ENCODE measurements around the gene TRIP11.
A peak's percentile ranks its signal among the peaks of the same experiment; 100 is the strongest.

TRIP11 gene

GRCh38 chr14:91953170-91953985 is 86.5 kb downstream of the TRIP11 start:
- no peak for DNase-seq

GRCh38 chr14:91947475-91948184 is 92.2 kb downstream of the TRIP11 start, which contains the start of gene FBLN5:
Gene FBLN5 (minus strand): TSS chr14:91947694. CDS start chr14:91947229, 465 bp downstream.
- peak; percentile 8 for DNase-seq

DNA sequence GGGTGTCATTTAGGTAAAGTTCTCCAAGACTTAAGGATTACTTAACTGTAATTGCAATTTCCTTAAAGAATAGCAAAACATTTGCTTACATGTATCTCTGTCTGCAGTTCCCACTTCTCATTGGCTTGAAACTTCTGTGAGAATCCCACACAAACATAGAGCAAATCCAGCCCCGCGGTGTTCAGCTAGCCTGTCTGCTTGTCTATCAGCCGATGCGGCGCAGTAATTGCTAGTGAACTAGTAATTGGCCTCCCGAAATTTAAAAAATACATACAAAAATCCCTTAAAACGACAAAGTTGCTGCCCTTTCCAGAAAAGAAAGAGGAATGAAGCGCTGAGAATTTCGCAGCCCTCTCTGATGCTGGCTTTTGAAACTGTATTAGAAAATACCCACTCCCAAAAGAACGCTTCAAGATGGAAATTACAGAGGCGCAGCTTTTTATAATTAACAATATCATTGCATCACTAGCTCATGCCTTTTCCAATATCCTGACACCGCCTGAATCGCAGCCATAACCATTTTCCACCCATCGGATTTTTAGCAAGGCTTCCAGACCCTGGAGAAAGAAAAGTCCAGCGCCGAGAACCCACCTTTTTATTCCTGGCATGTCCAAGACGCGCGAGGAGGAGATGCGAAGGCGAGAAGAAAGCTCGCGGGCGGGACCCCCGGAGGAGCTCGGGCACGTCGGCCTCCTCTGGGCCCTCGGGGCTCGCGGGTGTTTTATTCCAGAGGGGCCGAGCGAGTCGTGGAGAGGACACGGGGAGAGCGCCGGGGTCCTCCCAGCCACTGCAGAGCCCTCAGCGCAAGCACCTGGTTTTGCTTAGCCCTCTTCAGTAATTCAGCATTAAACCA is 93.0 kb downstream of the TRIP11 start:
- no peak for DNase-seq

DNA sequence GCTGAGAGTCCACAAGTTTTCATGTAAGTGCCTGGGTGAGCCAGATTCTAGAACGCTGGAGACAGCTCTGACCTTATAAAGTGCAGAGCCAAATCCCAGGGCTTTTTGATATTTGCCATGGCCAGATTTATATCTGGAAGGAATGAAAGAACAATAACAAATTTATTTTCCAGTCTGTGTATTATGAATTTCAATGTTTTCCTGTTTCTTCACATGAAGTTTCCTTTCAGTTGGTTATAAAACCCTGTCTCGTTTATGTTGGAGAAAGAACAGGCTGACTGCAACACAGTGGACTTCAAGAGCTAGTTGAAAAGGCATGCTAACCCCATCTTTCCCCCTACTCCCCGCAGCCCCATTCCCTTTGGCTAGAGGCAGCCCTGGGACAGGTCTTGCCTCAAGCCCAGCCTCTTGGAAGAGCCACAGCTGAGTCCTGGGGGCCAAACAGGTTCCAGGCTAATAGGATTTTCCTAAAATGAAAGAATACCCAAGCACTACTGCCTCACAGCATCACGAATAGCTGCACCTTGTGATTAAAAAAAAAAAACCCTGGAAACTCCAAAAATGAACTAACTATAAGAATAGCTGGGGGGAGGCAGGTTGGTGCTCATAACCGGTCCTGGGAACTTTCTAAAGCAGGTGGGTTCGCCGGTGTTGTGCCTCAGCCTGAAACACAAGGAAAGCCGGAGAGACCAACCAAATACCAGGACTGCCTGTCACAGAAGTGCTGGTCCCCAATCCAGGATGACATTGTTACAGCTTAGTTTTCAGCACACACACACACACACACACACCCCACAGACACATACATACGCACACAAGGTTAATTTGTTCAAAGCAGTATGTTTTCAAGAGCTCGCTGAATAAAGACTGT is 93.9 kb downstream of the TRIP11 start:
- no peak for DNase-seq

- DNase-seq: no peak
Observed at GRCh38 chr14:91942946-91943345, 96.9 kb downstream of the TRIP11 start.

- DNase-seq: no peak
Observed at GRCh38 chr14:91942128-91942527, 97.7 kb downstream of the TRIP11 start.

DNA sequence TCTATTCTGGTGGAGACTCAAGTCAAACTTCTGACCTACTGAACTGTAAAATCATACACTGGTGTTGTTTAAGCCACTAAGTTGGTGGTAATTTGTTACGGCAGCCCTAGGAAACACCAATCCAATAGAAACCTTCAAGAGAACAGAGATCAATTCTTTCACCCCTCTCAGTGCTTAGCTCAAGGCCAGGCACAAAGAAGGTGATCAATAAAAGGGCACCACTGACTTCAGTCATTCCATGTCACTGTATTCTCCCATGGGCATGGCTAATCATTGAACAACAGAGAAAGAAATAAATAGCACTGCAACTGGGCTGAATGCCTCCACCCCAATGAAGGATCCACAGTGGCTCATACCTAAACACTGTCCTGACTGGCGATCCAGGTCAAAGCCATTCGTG is 99.7 kb downstream of the TRIP11 start:
- no peak for DNase-seq

GRCh38 chr14:91935586-91935985 is 104.3 kb downstream of the TRIP11 start:
- no peak for DNase-seq

- DNase-seq: no peak
Observed at GRCh38 chr14:91934554-91935285, 105.1 kb downstream of the TRIP11 start.

DNA sequence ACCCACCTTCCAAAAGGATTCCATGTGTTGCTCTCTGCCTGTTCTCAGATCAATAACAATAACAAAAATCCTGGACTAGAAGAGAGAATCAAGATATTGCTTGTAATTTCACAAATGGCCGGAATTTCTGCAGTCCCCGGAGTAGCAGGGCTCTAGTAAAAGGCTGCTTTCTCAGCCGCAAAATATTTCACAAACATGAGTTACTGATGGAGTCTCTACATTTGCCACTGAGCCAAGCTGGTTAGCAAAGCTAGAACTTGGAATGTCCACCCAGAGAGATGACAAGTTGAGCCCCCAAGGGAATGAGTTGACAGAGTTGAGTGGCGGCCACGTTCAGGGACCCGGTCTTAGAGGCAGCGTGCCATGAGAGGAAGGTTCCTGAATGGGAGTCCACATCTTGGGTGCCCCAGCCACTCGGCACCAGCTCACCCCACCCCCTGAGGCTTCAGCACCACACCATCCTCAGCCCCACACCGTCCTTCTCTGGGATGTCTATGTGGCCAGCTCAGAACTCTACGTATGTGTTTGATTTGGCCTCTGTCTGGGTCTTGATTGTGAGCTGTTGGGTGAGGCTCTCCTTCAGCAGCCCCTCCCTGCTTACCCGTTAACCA is 108.3 kb downstream of the TRIP11 start:
- DNase-seq: no peak

DNA sequence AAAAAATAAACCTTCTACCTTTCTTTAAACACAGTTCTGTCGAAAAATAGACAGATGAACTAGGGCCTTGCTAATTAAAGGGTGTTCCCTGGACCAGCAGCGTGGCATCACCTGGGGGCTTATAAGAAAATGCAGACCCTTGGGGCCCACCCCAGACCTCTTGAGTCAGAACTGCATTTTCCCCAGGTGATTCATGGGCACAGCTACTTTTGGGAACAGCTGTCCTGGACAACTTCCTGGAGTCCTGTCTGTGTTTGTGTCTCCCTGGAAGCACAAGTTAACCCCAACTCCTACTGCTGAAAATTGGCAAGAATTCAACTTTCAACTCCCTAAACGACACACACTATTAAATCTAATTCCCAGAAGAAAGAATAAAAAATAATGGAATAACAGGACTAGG is 110.2 kb downstream of the TRIP11 start:
- DNase-seq: no peak

DNA sequence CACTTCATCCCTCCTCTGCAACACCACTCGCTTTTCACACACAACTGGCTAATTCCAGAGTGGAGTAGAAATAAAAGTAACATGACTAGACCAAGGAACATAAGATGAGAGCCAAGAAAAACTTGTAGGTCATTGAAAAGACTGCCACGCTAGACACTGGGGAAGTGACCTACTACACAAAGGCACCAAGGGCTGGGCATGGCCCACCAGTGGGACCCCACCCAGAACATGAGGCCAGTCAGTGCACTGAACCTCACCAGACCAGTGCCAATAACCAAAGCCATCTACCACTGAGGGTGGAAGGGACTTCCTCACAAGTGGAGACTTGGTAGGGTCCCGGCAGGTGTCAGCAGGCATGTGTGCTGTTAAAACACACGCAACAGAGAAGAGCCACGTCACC is 112.1 kb downstream of the TRIP11 start:
- DNase-seq: no peak

DNA sequence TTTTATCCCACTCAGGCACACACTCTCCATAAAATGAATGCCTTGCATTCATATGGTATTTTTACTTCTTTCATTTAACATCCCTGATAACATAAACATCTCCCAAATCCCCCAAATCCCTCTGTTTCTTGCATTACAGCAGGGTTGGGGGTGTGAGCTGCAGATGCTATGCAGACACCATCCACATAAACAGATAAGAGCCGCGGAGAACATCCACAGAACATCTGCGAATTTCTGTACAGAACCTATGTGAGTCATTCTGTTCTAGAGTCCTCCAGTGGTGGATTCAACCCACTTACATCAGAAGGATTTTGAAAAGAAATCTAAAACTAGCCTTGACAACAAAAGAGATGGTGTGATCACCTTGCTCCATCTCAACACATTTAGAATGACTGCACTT is 112.7 kb downstream of the TRIP11 start:
- DNase-seq: no peak

DNA sequence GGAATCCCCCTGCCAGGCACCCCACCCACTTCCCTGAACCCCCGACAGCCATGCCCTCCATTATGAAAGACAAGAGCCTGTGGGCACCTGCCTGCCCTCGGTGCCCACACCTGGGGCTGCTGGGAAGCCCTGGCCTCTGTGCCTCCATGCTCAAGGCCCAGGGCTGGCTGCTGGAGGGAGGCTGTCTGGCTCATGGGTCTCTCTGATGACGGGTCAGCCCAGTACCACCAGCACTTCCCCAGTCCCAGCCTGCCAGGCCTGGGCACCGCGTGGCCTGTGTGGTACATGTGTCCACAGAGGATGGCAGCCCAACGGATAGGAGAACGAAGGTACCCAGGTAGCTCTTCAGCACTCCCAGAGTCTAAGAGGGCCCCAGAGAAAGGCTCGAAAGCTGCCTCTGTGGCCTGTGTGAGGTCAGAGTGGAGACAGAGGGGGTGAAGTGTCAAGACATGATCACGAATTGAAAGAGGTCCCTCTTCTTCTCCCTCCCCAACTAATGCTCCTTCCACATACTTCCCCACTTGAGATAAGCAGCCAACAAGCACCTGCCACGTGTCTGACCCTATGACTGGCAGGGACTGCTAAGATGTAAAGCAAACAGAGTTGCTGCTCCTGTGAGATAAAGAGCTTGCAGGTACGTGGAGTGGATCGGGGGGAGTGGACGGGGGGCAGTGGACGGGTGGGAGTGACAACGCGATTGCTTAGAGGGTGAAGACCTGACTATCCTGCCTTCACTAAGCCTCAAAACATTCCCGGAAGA is 113.5 kb downstream of the TRIP11 start:
- no peak for DNase-seq

DNA sequence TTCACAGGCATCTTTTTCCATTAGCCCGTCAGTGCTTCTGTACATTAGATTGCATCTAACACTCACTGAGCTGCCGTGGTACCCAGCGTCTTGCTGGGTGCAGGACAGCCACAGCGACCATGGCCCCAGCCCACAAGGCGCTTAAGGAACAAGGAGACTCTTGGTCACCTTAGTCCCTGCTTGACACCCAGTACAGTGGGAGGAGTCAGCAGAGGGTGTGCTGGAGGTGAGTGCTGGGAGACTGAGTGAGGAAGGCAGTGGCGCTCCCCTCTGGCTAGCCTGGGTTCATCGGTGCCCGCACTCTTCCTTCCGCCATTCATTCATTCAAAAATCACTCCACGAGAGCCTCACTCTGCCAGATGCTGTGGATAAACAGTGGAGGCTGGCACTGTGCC is 114.1 kb downstream of the TRIP11 start:
- no peak for DNase-seq

DNA sequence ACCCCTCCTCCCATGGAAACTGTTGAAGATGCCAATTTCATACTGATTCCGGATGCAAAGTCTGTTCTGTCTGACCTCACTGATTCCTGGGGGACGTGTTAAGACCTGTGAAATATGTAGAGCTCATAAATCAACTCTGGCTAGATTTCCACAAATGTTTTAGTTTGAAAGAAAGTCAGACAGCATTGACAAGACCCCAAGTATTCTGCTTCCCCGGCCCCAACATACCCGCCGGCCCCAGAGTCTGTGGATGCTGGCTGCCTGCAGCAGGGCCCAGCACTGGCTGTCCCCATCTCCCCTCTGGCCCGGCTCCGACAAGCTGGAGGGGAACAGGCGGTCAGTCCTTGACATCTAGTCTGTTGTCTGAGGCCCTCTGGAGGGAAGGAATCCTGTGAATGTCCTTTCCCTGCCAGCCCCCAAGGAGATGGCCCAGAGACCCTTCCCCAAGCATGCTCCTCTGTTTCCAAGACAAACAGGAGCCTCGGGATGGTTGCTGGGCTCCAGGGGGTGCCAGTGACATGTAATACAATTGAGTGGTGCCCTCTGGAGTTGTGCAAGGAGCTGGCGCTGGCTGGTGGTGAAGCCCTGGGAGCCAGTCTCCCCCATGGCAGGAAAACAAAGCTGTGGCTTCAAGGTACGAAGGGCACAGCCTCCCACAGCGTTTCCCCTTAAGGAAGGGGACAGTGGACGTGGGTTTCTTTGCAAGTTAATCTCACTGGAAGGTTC is 114.7 kb downstream of the TRIP11 start:
- DNase-seq: no peak

- DNase-seq: no peak
Observed at GRCh38 chr14:91920526-91920925, 119.3 kb downstream of the TRIP11 start.

GRCh38 chr14:91919814-91920213 is 120.0 kb downstream of the TRIP11 start:
- DNase-seq: no peak

GRCh38 chr14:91918186-91918883 is 121.5 kb downstream of the TRIP11 start:
- DNase-seq: no peak
